Left ventricle myocardium superior (tissue), 1 donor: ENCODE measurements around the gene ZNF585A. TPM values are rescaled to one million over a fixed set of nuclear protein-coding genes. Genes with fewer than 3 reads are reported as not detected.
"Not testable (repeated sequence)": the region's sequence is repeated elsewhere in the genome, so short reads cannot be mapped to it uniquely, and the experiment has no call there.

Source experiments
- ATAC-seq: fragments of 200-7000 bp; cut with Tn5 transposase; one replicate; pipeline ENCODE4 v1.9.1; 2020; ENCODE audit warnings: mild to moderate bottlenecking, moderate library complexity
- DNase-seq: peaks from one replicate; pipeline ENCODE4 v3.0.0-alpha.2; 2020
- intact Hi-C: fragments of 100-400 bp; cut with micrococcal nuclease; formaldehyde crosslinking; loops from one replicate; pipeline ENCODE4 v1.11.0; 2022
- total RNA-seq: library from RNA; stranded (reverse); fragmentation: NEBNext Ultra II Directional; extraction: Animal tissue kit (Norgen Biotek cat#: 25700); gene quantifications from one replicate; pipeline ENCODE4 v1.2.1, GENCODE V29; 2021
- donor health status: DM: no; HTN: yes; CAD: no; lungs with severe emphysema.

ZNF585A gene
- total RNA-seq, 1 donor from 2014 or later, result 12.3 TPM

GRCh38 chr19:37104135-37104534, 68.4 kb downstream of the ZNF585A start:
- intact Hi-C loops, DNase-seq, ATAC-seq: not testable (repeated sequence)

GRCh38 chr19:37098570-37098969, 73.9 kb downstream of the ZNF585A start:
- intact Hi-C loops, result no loop called here
- no peak for ATAC-seq

GRCh38 chr19:37095859-37096258, 76.6 kb downstream of the ZNF585A start:
- DNase-seq, result no peak
- intact Hi-C loops, result no loop called here
- ATAC-seq, result no peak

More at GRCh38 chr19:37098570-37098969, 73.9 kb downstream of the ZNF585A start:
- no peak for DNase-seq

Other genes starting within 250 kb of the ZNF585A start
- 8.4 TPM for gene ZNF420, start 94.3 kb downstream of the ZNF585A start, total RNA-seq
- 10.8 TPM for gene ZNF585B, start 37.8 kb upstream of the ZNF585A start, total RNA-seq
- 9.3 TPM for gene ZNF383, start 45.5 kb upstream of the ZNF585A start, total RNA-seq
- gene ZNF527, start 198.4 kb upstream of the ZNF585A start, total RNA-seq, result 6.1 TPM